GM12801 (cell line): Measurements from ENCODE around the gene NUBP2.

Experiments used
- CTCF ChIP-seq: IDR thresholded peaks from one replicate; pipeline ENCODE4 v1.5.1; 2011; ENCODE audit warnings: control low read depth; ENCODE audit not compliant: insufficient read length; ENCODE audit errors: extremely low read depth

NUBP2 gene

GRCh38 chr16:1786242-1787055 lies 3.7 kb downstream of the NUBP2 start:
- TF ChIP-seq CTCF, result no peak

- TF ChIP-seq CTCF, result no peak
Observed at GRCh38 chr16:1787056-1787321, 4.2 kb downstream of the NUBP2 start.

GRCh38 chr16:1787322-1788094 lies 4.7 kb downstream of the NUBP2 start:
- no peak for TF ChIP-seq CTCF

- TF ChIP-seq CTCF, result no peak
Observed at GRCh38 chr16:1788095-1788707, 5.4 kb downstream of the NUBP2 start.

GRCh38 chr16:1788708-1789100 lies 5.9 kb downstream of the NUBP2 start:
- no peak for TF ChIP-seq CTCF

GRCh38 chr16:1789643-1790045 lies 6.9 kb downstream of the NUBP2 start:
- TF ChIP-seq CTCF, result no peak

- TF ChIP-seq CTCF, result no peak
Observed at GRCh38 chr16:1790261-1790610, 7.5 kb downstream of the NUBP2 start.
